Caco-2 (cell line): ENCODE results near the gene NR1D1. TPM values are rescaled to one million over a fixed set of nuclear protein-coding genes. Genes with fewer than 3 reads are reported as not detected.

ENCODE experiments used
- BruUV-seq: library from RNA; stranded (reverse); fragments of 400-500 nt; replicated peaks from 2 replicates; lab custom pipeline; 2021; lab: Mats Ljungman, UMichigan
- CTCF ChIA-PET: fragments of 300-600 bp; sonication (Branson Sonifier 250); formaldehyde crosslinking; loops from one replicate; lab custom pipeline; 2022; ENCODE audit warnings: antibody characterized with exemption; lab: Charles Lee
- POLR2A ChIA-PET: fragments of 300-600 bp; sonication (Branson Sonifier 250); formaldehyde crosslinking; loops from one replicate; lab custom pipeline; 2022; ENCODE audit warnings: antibody characterized with exemption; lab: Charles Lee
- DNase-seq, 2 experiments: peaks; one replicate each; pipeline versions ENCODE4 v3.0.0 to v3.0.0-alpha.2; 2020 to 2022
- H3K27me3 ChIP-seq: replicated peaks from 2 replicates; pipeline ENCODE4 v1.6.0; 2011; ENCODE audit warnings: low read length; ENCODE audit not compliant: control insufficient read depth, insufficient read depth
- H3K36me3 ChIP-seq: 2 replicates; pipeline ENCODE4 v1.5.1; 2011; ENCODE audit warnings: low read length; ENCODE audit not compliant: control insufficient read depth, insufficient read depth
- H3K4me1 ChIP-seq: fragments of 250-450 bp; sonication (Bioruptor Pico); 2 replicates; pipeline ENCODE4 v1.5.1; 2020; ENCODE audit warnings: mild to moderate bottlenecking
- H3K4me3 ChIP-seq: 2 replicates; pipeline ENCODE4 v1.5.1; 2011; ENCODE audit warnings: low read depth, mild to moderate bottlenecking, control low read depth, low read length
- H3K9me3 ChIP-seq: fragments of 250-450 bp; sonication (Bioruptor Pico); 2 replicates; pipeline ENCODE4 v1.5.1; 2020; ENCODE audit warnings: mild to moderate bottlenecking, moderate library complexity
- H3K27ac Mint-ChIP-seq: one replicate; pipeline ENCODE4 v1.8.0; 2022; ENCODE audit warnings: mixed read lengths; ENCODE audit not compliant: unreplicated experiment
- H3K27me3 Mint-ChIP-seq: one replicate; pipeline ENCODE4 v1.8.0; 2022; ENCODE audit warnings: mixed read lengths; ENCODE audit not compliant: insufficient read depth, unreplicated experiment
- H3K36me3 Mint-ChIP-seq: one replicate; pipeline ENCODE4 v1.8.0; 2022; ENCODE audit warnings: mild to moderate bottlenecking, mixed read lengths; ENCODE audit not compliant: insufficient read depth, unreplicated experiment
- H3K4me1 Mint-ChIP-seq: one replicate; pipeline ENCODE4 v1.8.0; 2022; ENCODE audit warnings: low read depth, mixed read lengths; ENCODE audit not compliant: unreplicated experiment
- H3K4me3 Mint-ChIP-seq: one replicate; pipeline ENCODE4 v1.8.0; 2022; ENCODE audit warnings: mild to moderate bottlenecking, moderate library complexity, mixed read lengths; ENCODE audit not compliant: unreplicated experiment
- H3K9me3 Mint-ChIP-seq: one replicate; pipeline ENCODE4 v1.8.0; 2022; ENCODE audit warnings: mixed read lengths; ENCODE audit not compliant: unreplicated experiment
- CTCF ChIP-seq, 2 experiments: fragments of 200-600 bp in 1 of 2; IDR thresholded peaks; 1 replicate in 1 of 2; 2 replicates in 1 of 2; pipeline versions ENCODE4 v1.5.1 to v1.8.0; 2011 to 2022; ENCODE audit warnings: antibody characterized with exemption in 1 of 2, control low read depth in 1 of 2, inconsistent platforms in 1 of 2, low read depth in 1 of 2, low read length in 1 of 2, mild to moderate bottlenecking in 1 of 2, moderate library complexity in 1 of 2; ENCODE audit not compliant: insufficient read depth in 1 of 2, severe bottlenecking in 1 of 2, unreplicated experiment in 1 of 2
- intact Hi-C: fragments of 100-400 bp; cut with micrococcal nuclease; formaldehyde crosslinking; loops from one replicate; pipeline ENCODE4 v1.10.0; 2022; ENCODE audit not compliant: unreplicated experiment
- total RNA-seq: library from RNA; stranded (reverse); gene quantifications from 2 replicates; pipeline ENCODE4 v1.2.3, GENCODE V29; 2022

Gene NR1D1
- total RNA-seq, 1 experiment from 2014 or later: 8.9 TPM

DNA sequence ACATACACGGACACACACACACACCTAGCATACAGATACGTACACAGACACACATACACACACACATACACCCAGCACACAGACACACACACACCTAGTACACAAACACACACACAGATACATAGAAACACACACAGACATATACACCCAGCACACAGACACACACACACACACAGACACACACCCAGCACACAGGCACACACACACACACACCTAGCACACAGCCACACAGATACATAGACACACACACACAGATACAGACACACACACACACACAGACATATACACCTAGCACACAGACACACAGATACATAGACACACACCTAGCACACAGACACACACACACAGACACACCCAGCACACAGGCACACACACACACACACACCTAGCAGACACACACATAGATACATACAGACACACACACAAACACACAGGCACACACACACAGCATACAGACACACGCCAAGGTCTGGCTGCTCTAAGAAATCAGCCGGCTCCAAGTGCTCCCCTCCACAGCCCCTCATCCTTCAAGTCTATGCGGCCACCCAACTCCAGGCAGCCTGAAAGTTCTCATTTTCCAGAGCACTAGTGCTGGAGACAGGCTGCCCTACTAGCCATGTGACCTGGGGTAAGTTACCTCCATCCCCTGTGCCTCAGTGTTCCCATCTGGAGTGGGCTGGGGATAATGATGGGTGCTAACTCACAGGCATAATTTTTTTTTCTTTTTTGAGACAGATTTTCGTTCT lies 13.2 kb downstream of the NR1D1 start:
- H3K9me3 ChIP-seq: no peaks in the 10 kb centered on the region
- H3K27me3 Mint-ChIP-seq: no peaks in the 10 kb centered on the region
- no peak for DNase-seq
- no peak overlapping the region for H3K4me3 ChIP-seq
- no peak overlapping the region for H3K27ac Mint-ChIP-seq
- ChIA-PET CTCF (interaction anchor here (0.6 to 1.6 kb wide), 15 partner anchors 11 to 74 kb away, joined by 3 to 18 read pairs (median 9); partner anchors contain the start of genes MED24 and NR1D1), POLR2A (interaction anchor here (1.0 kb wide), 1 partner anchor 13 kb away, joined by 4 read pairs; the partner anchor contains the start of gene NR1D1)
- H3K4me3 Mint-ChIP-seq: no peak overlapping the region
- TF ChIP-seq CTCF (IDR thresholded peaks at IDR 0.05; ENCODE audit: insufficient read depth in 1 of 2, low read depth in 1 of 2, low read length in 1 of 2, severe bottlenecking in 1 of 2, unreplicated experiment in 1 of 2): no peak
- H3K36me3 ChIP-seq: peaks cover 8% of the 10 kb centered on the region
- peaks cover 38% of the 10 kb centered on the region for H3K36me3 Mint-ChIP-seq
- peaks cover 10% of the 10 kb centered on the region for H3K4me1 Mint-ChIP-seq
- H3K9me3 Mint-ChIP-seq: no peaks in the 10 kb centered on the region
- H3K4me1 ChIP-seq: peaks cover 9% of the 10 kb centered on the region; the same call in 1 of the 2 replicates
- BruUV-seq: TSS peak; percentile 26
- intact Hi-C loops: loop anchor here (2.0 kb wide), 1 partner anchor 60 kb away; no protein-coding TSS in a partner anchor
- H3K27me3 ChIP-seq: no peaks in the 10 kb centered on the region

DNA sequence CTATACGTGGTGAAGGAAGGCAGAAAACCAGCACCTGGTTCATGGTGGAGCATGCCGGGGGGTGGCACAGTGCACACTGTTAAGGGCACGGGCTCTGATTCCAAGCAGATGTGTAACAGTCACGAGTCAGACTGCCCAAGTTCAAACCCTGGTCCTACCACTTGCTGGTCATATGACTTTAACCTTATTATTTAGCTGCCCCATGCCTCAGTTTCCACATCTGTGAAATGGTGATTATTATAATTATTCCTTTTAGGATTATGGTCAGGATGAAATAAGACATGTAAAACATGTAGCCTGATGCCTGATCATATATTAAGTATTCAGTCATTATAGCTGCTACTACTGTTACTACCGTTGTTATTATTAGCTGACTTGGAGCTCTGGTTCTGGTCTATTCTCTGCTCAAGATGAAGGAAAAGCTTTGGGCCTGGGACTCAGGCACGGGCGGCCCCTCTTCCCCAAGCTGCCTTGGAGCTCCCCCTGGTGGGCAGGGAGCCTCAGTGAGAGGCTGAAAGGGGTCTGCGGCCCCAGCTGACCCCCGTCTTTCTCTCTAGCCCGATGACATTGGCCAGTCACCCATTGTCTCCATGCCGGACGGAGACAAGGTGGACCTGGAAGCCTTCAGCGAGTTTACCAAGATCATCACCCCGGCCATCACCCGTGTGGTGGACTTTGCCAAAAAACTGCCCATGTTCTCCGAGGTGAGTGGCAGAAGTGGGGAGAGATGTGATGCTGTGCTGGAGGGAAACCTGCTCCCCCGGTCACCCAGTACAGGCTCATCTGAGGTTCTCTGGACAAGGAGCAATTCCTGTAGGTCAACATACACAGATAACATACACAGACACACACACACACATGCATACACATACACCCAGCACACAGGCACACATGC lies 14.0 kb downstream of the NR1D1 start:
- H3K4me3 Mint-ChIP-seq: no peak overlapping the region
- POLR2A ChIA-PET: interaction anchor here (0.7 to 1.0 kb wide), 3 partner anchors 14 to 32 kb away, joined by 3 to 5 read pairs (median 4); partner anchors contain the start of genes MED24 and NR1D1
- H3K27ac Mint-ChIP-seq: no peak overlapping the region
- H3K9me3 Mint-ChIP-seq: no peaks in the 10 kb centered on the region
- no TSS peak for BruUV-seq
- H3K36me3 Mint-ChIP-seq: peaks cover 30% of the 10 kb centered on the region
- CTCF ChIA-PET: interaction anchor here (0.6 to 1.6 kb wide), 19 partner anchors 11 to 73 kb away, joined by 3 to 18 read pairs (median 6); partner anchors contain the start of genes CSF3, MED24 and NR1D1
- H3K9me3 ChIP-seq: no peaks in the 10 kb centered on the region
- intact Hi-C loops: loop anchor here (1.0 to 2.0 kb wide), 5 partner anchors 23 to 73 kb away; no protein-coding TSS in a partner anchor
- H3K4me3 ChIP-seq: no peak overlapping the region
- no peaks in the 10 kb centered on the region for H3K27me3 ChIP-seq
- H3K4me1 ChIP-seq: peaks cover 3% of the 10 kb centered on the region; the same call in 1 of the 2 replicates
- peaks cover 8% of the 10 kb centered on the region for H3K36me3 ChIP-seq
- DNase-seq: peak; percentile 68 to 84
- H3K27me3 Mint-ChIP-seq: no peaks in the 10 kb centered on the region
- TF ChIP-seq CTCF (IDR thresholded peaks at IDR 0.05; ENCODE audit: insufficient read depth in 1 of 2, low read depth in 1 of 2, low read length in 1 of 2, severe bottlenecking in 1 of 2, unreplicated experiment in 1 of 2): peak; percentile 87 to 91
- H3K4me1 Mint-ChIP-seq: peaks cover 4% of the 10 kb centered on the region

GRCh38 chr17:40084477-40084876 lies 15.9 kb downstream of the NR1D1 start:
- Mint-ChIP-seq H3K4me1 (no peaks in the 10 kb centered on the region), H3K9me3 (no peaks in the 10 kb centered on the region), H3K4me3 (no peak overlapping the region), H3K27ac (peak overlapping the region; percentile 50), H3K36me3 (peaks cover 26% of the 10 kb centered on the region), H3K27me3 (no peaks in the 10 kb centered on the region)
- H3K9me3 ChIP-seq: no peaks in the 10 kb centered on the region
- H3K36me3 ChIP-seq: peaks cover 8% of the 10 kb centered on the region
- POLR2A ChIA-PET: no interaction called here
- BruUV-seq: no TSS peak
- TF ChIP-seq CTCF (IDR thresholded peaks at IDR 0.05; ENCODE audit: insufficient read depth in 1 of 2, low read depth in 1 of 2, low read length in 1 of 2, severe bottlenecking in 1 of 2, unreplicated experiment in 1 of 2): no peak
- H3K27me3 ChIP-seq: no peaks in the 10 kb centered on the region
- CTCF ChIA-PET: interaction anchor here (0.9 kb wide), 1 partner anchor 27 kb away, joined by 5 read pairs; no protein-coding TSS in a partner anchor
- no peak for DNase-seq
- no peak overlapping the region for H3K4me3 ChIP-seq
- intact Hi-C loops: no loop called here
- H3K4me1 ChIP-seq: no peaks in the 10 kb centered on the region
